Measurements from ENCODE around the gene PLCE1. TPM values are rescaled to one million over a fixed set of nuclear protein-coding genes. Genes with fewer than 3 reads are reported as not detected.

Gene PLCE1
- total and polyA plus RNA-seq, 4 experiments from 2014 or later = 0.07 to 0.20 TPM; not detected in 2

GRCh38 chr10:94010886-94011285, 17.2 kb downstream of the PLCE1 start:
- Mint-ChIP-seq H3K4me1 (no peaks in the 10 kb centered on the region), H3K9me3 (peaks cover 0 to 11% (median 0%) of the 10 kb centered on the region in 8 donors), H3K27me3 (peaks cover 0 to 4% of the 10 kb centered on the region in 2 donors), H3K27ac (no peak overlapping the region), H3K4me3 (no peak overlapping the region), H3K36me3 (no peaks in the 10 kb centered on the region)
- H3K4me1 ChIP-seq (ENCODE audit: insufficient read depth, low read length) = no peaks in the 10 kb centered on the region
- DNase-seq = no peak
- H3K36me3 ChIP-seq (ENCODE audit: insufficient read depth, low read length) = no peaks in the 10 kb centered on the region
- H3K27me3 ChIP-seq (ENCODE audit: insufficient read depth, low read length) = no peaks in the 10 kb centered on the region
- intact Hi-C loops (cut with micrococcal nuclease) = no loop called here
- H3K9me3 ChIP-seq (ENCODE audit: control insufficient read depth in 1 of 2, low read length in 2 of 2) = no peaks in the 10 kb centered on the region
- ChIA-PET POLR2A (ENCODE audit: partially characterized antibody) (no interaction called here), CTCF (ENCODE audit: partially characterized antibody) (no interaction called here)
- no peak overlapping the region for H3K27ac ChIP-seq (ENCODE audit: low read depth, low read length)
- no peak overlapping the region for H3K4me3 ChIP-seq (ENCODE audit: low read length in 2 of 2)

- no peaks in the 10 kb centered on the region for H3K4me1 Mint-ChIP-seq
- Histone ChIP-seq H3K36me3 (ENCODE audit: insufficient read depth, low read length) (no peaks in the 10 kb centered on the region), H3K27me3 (ENCODE audit: insufficient read depth, low read length) (no peaks in the 10 kb centered on the region), H3K4me3 (ENCODE audit: low read length in 2 of 2) (no peak overlapping the region), H3K9me3 (ENCODE audit: control insufficient read depth in 1 of 2, low read length in 2 of 2) (no peaks in the 10 kb centered on the region), H3K27ac (ENCODE audit: low read depth, low read length) (no peak overlapping the region), H3K4me1 (ENCODE audit: insufficient read depth, low read length) (no peaks in the 10 kb centered on the region)
- no peaks in the 10 kb centered on the region for H3K36me3 Mint-ChIP-seq
- intact Hi-C loops (cut with micrococcal nuclease) = no loop called here
- ChIA-PET POLR2A (ENCODE audit: partially characterized antibody) (no interaction called here), CTCF (ENCODE audit: partially characterized antibody) (no interaction called here)
- H3K9me3 Mint-ChIP-seq = peaks cover 0 to 11% (median 0%) of the 10 kb centered on the region in 8 donors
- H3K4me3 Mint-ChIP-seq = no peak overlapping the region
- no peak for DNase-seq
- H3K27me3 Mint-ChIP-seq = peaks cover 0 to 4% of the 10 kb centered on the region in 2 donors
- H3K27ac Mint-ChIP-seq = no peak overlapping the region
Measured at GRCh38 chr10:94011296-94011695, 17.6 kb downstream of the PLCE1 start.

GRCh38 chr10:94012834-94013233, 19.1 kb downstream of the PLCE1 start:
- Histone ChIP-seq H3K4me3 (ENCODE audit: low read length in 2 of 2) (no peak overlapping the region), H3K36me3 (ENCODE audit: insufficient read depth, low read length) (no peaks in the 10 kb centered on the region), H3K4me1 (ENCODE audit: insufficient read depth, low read length) (no peaks in the 10 kb centered on the region), H3K27me3 (ENCODE audit: insufficient read depth, low read length) (no peaks in the 10 kb centered on the region), H3K9me3 (ENCODE audit: control insufficient read depth in 1 of 2, low read length in 2 of 2) (no peaks in the 10 kb centered on the region), H3K27ac (ENCODE audit: low read depth, low read length) (no peak overlapping the region)
- no peaks in the 10 kb centered on the region for H3K4me1 Mint-ChIP-seq
- ChIA-PET CTCF (ENCODE audit: partially characterized antibody) (no interaction called here), POLR2A (ENCODE audit: partially characterized antibody) (no interaction called here)
- no peaks in the 10 kb centered on the region for H3K36me3 Mint-ChIP-seq
- no peak overlapping the region for H3K27ac Mint-ChIP-seq
- peaks cover 0 to 2% of the 10 kb centered on the region in 2 donors for H3K27me3 Mint-ChIP-seq
- intact Hi-C loops (cut with micrococcal nuclease) = no loop called here
- DNase-seq = no peak
- no peak overlapping the region for H3K4me3 Mint-ChIP-seq
- H3K9me3 Mint-ChIP-seq = peaks cover 0 to 11% (median 0%) of the 10 kb centered on the region in 8 donors

- no peak for DNase-seq
- H3K4me1 ChIP-seq (ENCODE audit: insufficient read depth, low read length) = no peaks in the 10 kb centered on the region
- no peaks in the 10 kb centered on the region for H3K27me3 ChIP-seq (ENCODE audit: insufficient read depth, low read length)
- H3K9me3 Mint-ChIP-seq = peaks cover 0 to 11% (median 0%) of the 10 kb centered on the region in 8 donors
- no peaks in the 10 kb centered on the region for H3K36me3 Mint-ChIP-seq
- H3K4me3 ChIP-seq (ENCODE audit: low read length in 2 of 2) = no peak overlapping the region
- H3K36me3 ChIP-seq (ENCODE audit: insufficient read depth, low read length) = no peaks in the 10 kb centered on the region
- H3K9me3 ChIP-seq (ENCODE audit: control insufficient read depth in 1 of 2, low read length in 2 of 2) = no peaks in the 10 kb centered on the region
- H3K27me3 Mint-ChIP-seq = peaks cover 0 to 2% of the 10 kb centered on the region in 2 donors
- intact Hi-C loops (cut with micrococcal nuclease) = no loop called here
- ChIA-PET CTCF (ENCODE audit: partially characterized antibody) (no interaction called here), POLR2A (ENCODE audit: partially characterized antibody) (no interaction called here)
- no peak overlapping the region for H3K4me3 Mint-ChIP-seq
- H3K27ac Mint-ChIP-seq = no peak overlapping the region
- H3K27ac ChIP-seq (ENCODE audit: low read depth, low read length) = no peak overlapping the region
- no peaks in the 10 kb centered on the region for H3K4me1 Mint-ChIP-seq
Measured at GRCh38 chr10:94013331-94013760, 19.6 kb downstream of the PLCE1 start.

- ChIA-PET CTCF (ENCODE audit: partially characterized antibody) (no interaction called here), POLR2A (ENCODE audit: partially characterized antibody) (no interaction called here)
- Histone ChIP-seq H3K4me1 (ENCODE audit: insufficient read depth, low read length) (no peaks in the 10 kb centered on the region), H3K4me3 (ENCODE audit: low read length in 2 of 2) (no peak overlapping the region), H3K27me3 (ENCODE audit: insufficient read depth, low read length) (no peaks in the 10 kb centered on the region), H3K27ac (ENCODE audit: low read depth, low read length) (no peak overlapping the region), H3K9me3 (ENCODE audit: control insufficient read depth in 1 of 2, low read length in 2 of 2) (no peaks in the 10 kb centered on the region), H3K36me3 (ENCODE audit: insufficient read depth, low read length) (no peaks in the 10 kb centered on the region)
- H3K4me1 Mint-ChIP-seq = no peaks in the 10 kb centered on the region
- no peak overlapping the region for H3K27ac Mint-ChIP-seq
- H3K4me3 Mint-ChIP-seq = no peak overlapping the region
- DNase-seq = no peak
- peaks cover 0 to 10% (median 0%) of the 10 kb centered on the region in 8 donors for H3K9me3 Mint-ChIP-seq
- no peaks in the 10 kb centered on the region for H3K36me3 Mint-ChIP-seq
- H3K27me3 Mint-ChIP-seq = peaks cover 0 to 2% of the 10 kb centered on the region in 2 donors
- intact Hi-C loops (cut with micrococcal nuclease) = no loop called here
Measured at GRCh38 chr10:94014304-94014703, 20.6 kb downstream of the PLCE1 start.

- POLR2A ChIA-PET (ENCODE audit: partially characterized antibody) = no interaction called here
- H3K27me3 ChIP-seq (ENCODE audit: insufficient read depth, low read length) = no peaks in the 10 kb centered on the region
- no peak overlapping the region for H3K27ac ChIP-seq (ENCODE audit: low read depth, low read length)
- no peaks in the 10 kb centered on the region for H3K4me1 Mint-ChIP-seq
- H3K4me3 Mint-ChIP-seq = no peak overlapping the region
- H3K36me3 Mint-ChIP-seq = no peaks in the 10 kb centered on the region
- peaks cover 0 to 2% of the 10 kb centered on the region in 2 donors for H3K27me3 Mint-ChIP-seq
- CTCF ChIA-PET (ENCODE audit: partially characterized antibody) = interaction anchor here (0.9 kb wide), 1 partner anchor 11 kb away, joined by 3 read pairs; no protein-coding TSS in a partner anchor
- H3K27ac Mint-ChIP-seq = no peak overlapping the region
- no peak for DNase-seq
- intact Hi-C loops (cut with micrococcal nuclease) = no loop called here
- peaks cover 0 to 2% (median 0%) of the 10 kb centered on the region in 8 donors for H3K9me3 Mint-ChIP-seq
- H3K36me3 ChIP-seq (ENCODE audit: insufficient read depth, low read length) = no peaks in the 10 kb centered on the region
- no peaks in the 10 kb centered on the region for H3K9me3 ChIP-seq (ENCODE audit: control insufficient read depth in 1 of 2, low read length in 2 of 2)
- H3K4me3 ChIP-seq (ENCODE audit: low read length in 2 of 2) = no peak overlapping the region
- H3K4me1 ChIP-seq (ENCODE audit: insufficient read depth, low read length) = no peaks in the 10 kb centered on the region
Measured at GRCh38 chr10:94016727-94017714, 23.3 kb downstream of the PLCE1 start.

GRCh38 chr10:94018107-94018506, 24.4 kb downstream of the PLCE1 start:
- no peaks in the 10 kb centered on the region for H3K36me3 ChIP-seq (ENCODE audit: insufficient read depth, low read length)
- intact Hi-C loops (cut with micrococcal nuclease) = no loop called here
- Mint-ChIP-seq H3K4me3 (no peak overlapping the region), H3K9me3 (no peaks in the 10 kb centered on the region), H3K27me3 (peaks cover 4% of the 10 kb centered on the region in 2 donors), H3K27ac (no peak overlapping the region), H3K36me3 (no peaks in the 10 kb centered on the region), H3K4me1 (no peaks in the 10 kb centered on the region)
- no peak for DNase-seq
- no peaks in the 10 kb centered on the region for H3K27me3 ChIP-seq (ENCODE audit: insufficient read depth, low read length)
- H3K4me1 ChIP-seq (ENCODE audit: insufficient read depth, low read length) = no peaks in the 10 kb centered on the region
- no peak overlapping the region for H3K4me3 ChIP-seq (ENCODE audit: low read length in 2 of 2)
- CTCF ChIA-PET (ENCODE audit: partially characterized antibody) = no interaction called here
- no peaks in the 10 kb centered on the region for H3K9me3 ChIP-seq (ENCODE audit: control insufficient read depth in 1 of 2, low read length in 2 of 2)
- H3K27ac ChIP-seq (ENCODE audit: low read depth, low read length) = no peak overlapping the region
- POLR2A ChIA-PET (ENCODE audit: partially characterized antibody) = no interaction called here
